Measurements from ENCODE around the gene PLTP.

GRCh38 chr20:45878076-45878761, 33.7 kb downstream of the PLTP start:
- TF ChIP-seq CTCF (IDR thresholded peaks at IDR 0.05; ENCODE audit: poor library complexity, severe bottlenecking) (no peak), SMC3 (conservative IDR thresholded peaks at IDR 0.05; ENCODE audit: poor library complexity) (no peak), POLR2AphosphoS5 (IDR thresholded peaks at IDR 0.05) (no peak)

All from neural cell (in vitro differentiated cells).